GM23338 (cell line): ENCODE results near the gene MRPL37. TPM values are rescaled to one million over a fixed set of nuclear protein-coding genes. Genes with fewer than 3 reads are reported as not detected.

Experiments used
- ATAC-seq: fragments of 200-7000 bp; cut with Tn5 transposase; 3 replicates; pipeline ENCODE4 v1.9.1; 2020
- DNase-seq: peaks from one replicate; pipeline ENCODE4 v3.0.0-alpha.2; 2015; ENCODE audit warnings: low spot score
- H2AFZ ChIP-seq: fragments of 200-600 bp; sonication (generic); 2 replicates; pipeline ENCODE4 v1.8.0; 2016; ENCODE audit warnings: antibody characterized with exemption, mild to moderate bottlenecking, moderate library complexity
- H3F3A ChIP-seq: fragments of 200-600 bp; sonication (generic); replicated peaks from 2 replicates; pipeline ENCODE4 v1.8.0; 2017; ENCODE audit warnings: antibody characterized with exemption, mixed run types, low read depth
- H3K27ac ChIP-seq: fragments of 200-600 bp; sonication (generic); 2 replicates; pipeline ENCODE4 v1.6.1; 2016; ENCODE audit warnings: low read depth
- H3K27me3 ChIP-seq: fragments of 200-600 bp; sonication (generic); 2 replicates; pipeline ENCODE4 v1.8.0; 2016; ENCODE audit warnings: mild to moderate bottlenecking, mixed run types, moderate library complexity; ENCODE audit not compliant: insufficient read depth
- H3K36me3 ChIP-seq: fragments of 200-600 bp; sonication (generic); 2 replicates; pipeline ENCODE4 v1.8.0; 2016; ENCODE audit warnings: mild to moderate bottlenecking; ENCODE audit not compliant: insufficient read depth
- H3K4me1 ChIP-seq: fragments of 200-600 bp; sonication (generic); 2 replicates; pipeline ENCODE4 v1.8.0; 2016; ENCODE audit warnings: mild to moderate bottlenecking, moderate library complexity; ENCODE audit not compliant: insufficient read depth
- H3K4me2 ChIP-seq: fragments of 200-600 bp; sonication (generic); 2 replicates; pipeline ENCODE4 v1.7.1; 2017; ENCODE audit warnings: mixed run types
- H3K4me3 ChIP-seq: fragments of 200-600 bp; sonication (generic); 2 replicates; pipeline ENCODE4 v1.6.1; 2016; ENCODE audit warnings: mixed run types
- H3K79me2 ChIP-seq: fragments of 200-600 bp; sonication (generic); replicated peaks from 2 replicates; pipeline ENCODE4 v1.8.0; 2017; ENCODE audit warnings: mild to moderate bottlenecking; ENCODE audit not compliant: insufficient read depth
- H3K9me2 ChIP-seq: fragments of 200-600 bp; sonication (generic); 2 replicates; pipeline ENCODE4 v1.8.0; 2017; ENCODE audit not compliant: insufficient read depth
- H4K20me1 ChIP-seq: fragments of 200-600 bp; sonication (generic); replicated peaks from 2 replicates; pipeline ENCODE4 v1.8.0; 2017; ENCODE audit warnings: mild to moderate bottlenecking; ENCODE audit not compliant: insufficient read depth
- H3K27ac Mint-ChIP-seq: 2 replicates; pipeline ENCODE4 v1.8.0; 2020; ENCODE audit warnings: inconsistent platforms, mild to moderate bottlenecking, moderate library complexity, mixed read lengths
- H3K27me3 Mint-ChIP-seq: 3 replicates; pipeline ENCODE4 v1.8.0; 2022; ENCODE audit warnings: low read depth, mild to moderate bottlenecking, moderate library complexity, mixed read lengths, inconsistent platforms; ENCODE audit not compliant: insufficient read depth, poor library complexity
- H3K36me3 Mint-ChIP-seq: 3 replicates; pipeline ENCODE4 v1.8.0; 2021; ENCODE audit warnings: low read depth, mild to moderate bottlenecking, inconsistent platforms, moderate library complexity, mixed read lengths
- H3K4me1 Mint-ChIP-seq: 3 replicates; pipeline ENCODE4 v1.8.0; 2020; ENCODE audit warnings: mild to moderate bottlenecking, inconsistent platforms, mixed read lengths
- H3K4me3 Mint-ChIP-seq: 3 replicates; pipeline ENCODE4 v1.8.0; 2021; ENCODE audit warnings: moderate library complexity, mild to moderate bottlenecking, inconsistent platforms, mixed read lengths
- H3K9me3 Mint-ChIP-seq: 3 replicates; pipeline ENCODE4 v1.8.0; 2020; ENCODE audit warnings: moderate library complexity, mild to moderate bottlenecking, inconsistent platforms, mixed read lengths
- CREB1 ChIP-seq: fragments of 250-450 bp; sonication (Bioruptor Pico); IDR thresholded peaks from 2 replicates; pipeline ENCODE4 v1.5.0; 2020; ENCODE audit warnings: low read depth, mild to moderate bottlenecking, moderate library complexity
- EZH2 ChIP-seq: fragments of 200-600 bp; sonication (generic); IDR thresholded peaks from one replicate; pipeline ENCODE4 v1.8.0; 2017; ENCODE audit warnings: antibody characterized with exemption, mild to moderate bottlenecking, low read depth; ENCODE audit not compliant: unreplicated experiment
- NANOG ChIP-seq: IDR thresholded peaks from 2 replicates; pipeline ENCODE4 v1.6.1; 2016; ENCODE audit warnings: antibody characterized with exemption, borderline replicate concordance
- STAT1 ChIP-seq: IDR thresholded peaks from one replicate; pipeline ENCODE4 v1.6.1; 2016; ENCODE audit warnings: antibody characterized with exemption; ENCODE audit not compliant: unreplicated experiment
- ZNF331 ChIP-seq: fragments of 250-450 bp; sonication (Bioruptor Pico); IDR thresholded peaks from 2 replicates; pipeline ENCODE4 v1.5.0; 2020; ENCODE audit warnings: low read depth, mild to moderate bottlenecking, moderate library complexity
- polyA plus RNA-seq: library from polyadenylated mRNA; unstranded; fragments of >200 nt; fragmentation: Nextera tagmentation; extraction: Ambion mirVana; gene quantifications from 2 replicates; pipeline ENCODE4 v1.2.1, GENCODE V29; 2016
- total RNA-seq: library from RNA; depleted of rRNA; stranded (reverse); fragments of >200 nt; shearing (Covaris generic); gene quantifications from 2 replicates; pipeline ENCODE4 v1.2.3, GENCODE V29; 2014
- TF ChIP-seq, protein P1 (sequence below): fragments of 250-450 bp; sonication (Bioruptor Pico); IDR thresholded peaks from 2 replicates; pipeline ENCODE4 v1.5.0; 2020; ENCODE audit warnings: mild to moderate bottlenecking, moderate library complexity
- TF ChIP-seq, protein P2 (sequence below), 2 experiments: fragments of 200-600 bp in 1 of 2; sonication (generic) in 1 of 2; conservative IDR thresholded peaks; 2 replicates each; pipeline versions ENCODE4 v1.5.1 to v1.6.1; 2016 to 2017; ENCODE audit warnings: antibody characterized with exemption in 2 of 2, low read depth in 2 of 2, mild to moderate bottlenecking in 2 of 2, moderate library complexity in 1 of 2

The MRPL37 gene
- total and polyA plus RNA-seq, 2 experiments from 2014 or later = 130 to 155 TPM

DNA sequence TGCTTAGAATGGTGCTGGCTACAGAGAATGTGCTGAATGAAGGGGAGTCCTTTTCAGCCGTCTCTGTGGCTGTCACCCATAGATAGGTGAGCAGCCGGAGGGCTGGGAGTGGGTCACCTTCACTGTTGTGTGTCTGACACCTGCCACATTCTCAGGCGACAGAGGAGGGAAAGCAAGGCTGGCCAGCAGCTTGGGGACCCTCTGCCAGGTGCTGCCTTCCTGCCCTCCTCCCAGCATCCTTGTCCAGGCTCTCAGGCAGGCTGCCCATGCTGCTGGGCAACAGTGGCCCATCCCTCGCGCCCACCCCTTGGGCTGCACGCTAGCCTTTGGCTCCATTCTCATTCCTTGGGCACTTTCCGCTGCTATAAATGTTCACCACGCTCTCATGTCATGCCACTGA is 22.2 kb upstream of the MRPL37 start (continued):
- TF ChIP-seq, protein P1, sequence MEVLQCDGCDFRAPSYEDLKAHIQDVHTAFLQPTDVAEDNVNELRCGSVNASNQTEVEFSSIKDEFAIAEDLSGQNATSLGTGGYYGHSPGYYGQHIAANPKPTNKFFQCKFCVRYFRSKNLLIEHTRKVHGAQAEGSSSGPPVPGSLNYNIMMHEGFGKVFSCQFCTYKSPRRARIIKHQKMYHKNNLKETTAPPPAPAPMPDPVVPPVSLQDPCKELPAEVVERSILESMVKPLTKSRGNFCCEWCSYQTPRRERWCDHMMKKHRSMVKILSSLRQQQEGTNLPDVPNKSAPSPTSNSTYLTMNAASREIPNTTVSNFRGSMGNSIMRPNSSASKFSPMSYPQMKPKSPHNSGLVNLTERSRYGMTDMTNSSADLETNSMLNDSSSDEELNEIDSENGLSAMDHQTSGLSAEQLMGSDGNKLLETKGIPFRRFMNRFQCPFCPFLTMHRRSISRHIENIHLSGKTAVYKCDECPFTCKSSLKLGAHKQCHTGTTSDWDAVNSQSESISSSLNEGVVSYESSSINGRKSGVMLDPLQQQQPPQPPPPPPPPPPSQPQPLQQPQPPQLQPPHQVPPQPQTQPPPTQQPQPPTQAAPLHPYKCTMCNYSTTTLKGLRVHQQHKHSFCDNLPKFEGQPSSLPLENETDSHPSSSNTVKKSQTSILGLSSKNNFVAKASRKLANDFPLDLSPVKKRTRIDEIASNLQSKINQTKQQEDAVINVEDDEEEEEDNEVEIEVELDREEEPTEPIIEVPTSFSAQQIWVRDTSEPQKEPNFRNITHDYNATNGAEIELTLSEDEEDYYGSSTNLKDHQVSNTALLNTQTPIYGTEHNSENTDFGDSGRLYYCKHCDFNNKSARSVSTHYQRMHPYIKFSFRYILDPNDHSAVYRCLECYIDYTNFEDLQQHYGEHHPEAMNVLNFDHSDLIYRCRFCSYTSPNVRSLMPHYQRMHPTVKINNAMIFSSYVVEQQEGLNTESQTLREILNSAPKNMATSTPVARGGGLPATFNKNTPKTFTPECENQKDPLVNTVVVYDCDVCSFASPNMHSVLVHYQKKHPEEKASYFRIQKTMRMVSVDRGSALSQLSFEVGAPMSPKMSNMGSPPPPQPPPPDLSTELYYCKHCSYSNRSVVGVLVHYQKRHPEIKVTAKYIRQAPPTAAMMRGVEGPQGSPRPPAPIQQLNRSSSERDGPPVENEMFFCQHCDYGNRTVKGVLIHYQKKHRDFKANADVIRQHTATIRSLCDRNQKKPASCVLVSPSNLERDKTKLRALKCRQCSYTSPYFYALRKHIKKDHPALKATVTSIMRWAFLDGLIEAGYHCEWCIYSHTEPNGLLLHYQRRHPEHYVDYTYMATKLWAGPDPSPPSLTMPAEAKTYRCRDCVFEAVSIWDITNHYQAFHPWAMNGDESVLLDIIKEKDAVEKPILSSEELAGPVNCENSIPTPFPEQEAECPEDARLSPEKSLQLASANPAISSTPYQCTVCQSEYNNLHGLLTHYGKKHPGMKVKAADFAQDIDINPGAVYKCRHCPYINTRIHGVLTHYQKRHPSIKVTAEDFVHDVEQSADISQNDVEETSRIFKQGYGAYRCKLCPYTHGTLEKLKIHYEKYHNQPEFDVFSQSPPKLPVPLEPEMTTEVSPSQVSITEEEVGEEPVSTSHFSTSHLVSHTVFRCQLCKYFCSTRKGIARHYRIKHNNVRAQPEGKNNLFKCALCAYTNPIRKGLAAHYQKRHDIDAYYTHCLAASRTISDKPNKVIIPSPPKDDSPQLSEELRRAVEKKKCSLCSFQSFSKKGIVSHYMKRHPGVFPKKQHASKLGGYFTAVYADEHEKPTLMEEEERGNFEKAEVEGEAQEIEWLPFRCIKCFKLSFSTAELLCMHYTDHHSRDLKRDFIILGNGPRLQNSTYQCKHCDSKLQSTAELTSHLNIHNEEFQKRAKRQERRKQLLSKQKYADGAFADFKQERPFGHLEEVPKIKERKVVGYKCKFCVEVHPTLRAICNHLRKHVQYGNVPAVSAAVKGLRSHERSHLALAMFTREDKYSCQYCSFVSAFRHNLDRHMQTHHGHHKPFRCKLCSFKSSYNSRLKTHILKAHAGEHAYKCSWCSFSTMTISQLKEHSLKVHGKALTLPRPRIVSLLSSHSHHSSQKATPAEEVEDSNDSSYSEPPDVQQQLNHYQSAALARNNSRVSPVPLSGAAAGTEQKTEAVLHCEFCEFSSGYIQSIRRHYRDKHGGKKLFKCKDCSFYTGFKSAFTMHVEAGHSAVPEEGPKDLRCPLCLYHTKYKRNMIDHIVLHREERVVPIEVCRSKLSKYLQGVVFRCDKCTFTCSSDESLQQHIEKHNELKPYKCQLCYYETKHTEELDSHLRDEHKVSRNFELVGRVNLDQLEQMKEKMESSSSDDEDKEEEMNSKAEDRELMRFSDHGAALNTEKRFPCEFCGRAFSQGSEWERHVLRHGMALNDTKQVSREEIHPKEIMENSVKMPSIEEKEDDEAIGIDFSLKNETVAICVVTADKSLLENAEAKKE (CRISPR knock-in tag) = no peak
- TF ChIP-seq ZNF331 (CRISPR knock-in tag) = no peak
- TF ChIP-seq STAT1 = no peak
- TF ChIP-seq, protein P2, sequence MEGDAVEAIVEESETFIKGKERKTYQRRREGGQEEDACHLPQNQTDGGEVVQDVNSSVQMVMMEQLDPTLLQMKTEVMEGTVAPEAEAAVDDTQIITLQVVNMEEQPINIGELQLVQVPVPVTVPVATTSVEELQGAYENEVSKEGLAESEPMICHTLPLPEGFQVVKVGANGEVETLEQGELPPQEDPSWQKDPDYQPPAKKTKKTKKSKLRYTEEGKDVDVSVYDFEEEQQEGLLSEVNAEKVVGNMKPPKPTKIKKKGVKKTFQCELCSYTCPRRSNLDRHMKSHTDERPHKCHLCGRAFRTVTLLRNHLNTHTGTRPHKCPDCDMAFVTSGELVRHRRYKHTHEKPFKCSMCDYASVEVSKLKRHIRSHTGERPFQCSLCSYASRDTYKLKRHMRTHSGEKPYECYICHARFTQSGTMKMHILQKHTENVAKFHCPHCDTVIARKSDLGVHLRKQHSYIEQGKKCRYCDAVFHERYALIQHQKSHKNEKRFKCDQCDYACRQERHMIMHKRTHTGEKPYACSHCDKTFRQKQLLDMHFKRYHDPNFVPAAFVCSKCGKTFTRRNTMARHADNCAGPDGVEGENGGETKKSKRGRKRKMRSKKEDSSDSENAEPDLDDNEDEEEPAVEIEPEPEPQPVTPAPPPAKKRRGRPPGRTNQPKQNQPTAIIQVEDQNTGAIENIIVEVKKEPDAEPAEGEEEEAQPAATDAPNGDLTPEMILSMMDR (conservative IDR thresholded peaks at IDR 0.05; ENCODE audit: low read depth in 2 of 2) = no peak

DNA sequence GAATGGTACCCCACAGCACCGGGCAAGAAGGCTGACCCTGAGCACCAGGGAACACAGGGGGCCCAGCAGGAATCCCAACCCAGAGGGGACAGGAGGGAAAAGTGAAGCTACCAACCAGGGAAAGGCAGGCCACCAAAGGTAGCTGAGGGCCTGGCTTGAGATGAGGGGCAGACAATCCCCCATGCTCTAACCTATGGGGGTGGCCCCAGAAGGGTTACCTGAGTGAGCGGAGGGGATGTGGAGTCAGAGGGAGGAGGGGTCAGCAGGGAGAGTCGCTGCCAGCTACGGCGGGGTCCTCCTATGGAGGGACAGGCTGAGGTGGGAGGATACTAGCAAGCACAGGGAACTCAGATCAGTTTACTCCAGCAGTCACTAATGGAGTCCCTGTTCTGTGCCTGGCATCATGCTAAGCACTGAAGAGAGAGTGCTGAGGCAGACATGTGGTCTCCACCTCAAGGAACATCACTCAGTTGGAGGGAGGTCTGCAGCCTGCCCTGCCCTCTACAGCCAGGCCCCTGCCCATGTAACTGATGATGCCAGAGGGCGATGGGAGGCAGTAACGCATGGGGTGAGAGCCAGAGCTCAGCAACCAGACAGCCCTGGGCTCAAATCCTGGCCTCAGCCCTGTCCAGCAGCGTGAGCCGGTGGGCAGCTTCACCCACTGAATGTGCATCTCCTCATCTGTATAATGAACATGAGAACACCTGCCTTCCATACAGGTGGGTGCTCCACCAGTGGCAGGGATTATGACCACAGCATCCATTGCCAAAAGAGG is 21.5 kb upstream of the MRPL37 start:
- Histone ChIP-seq H3K4me3 (no peak overlapping the region), H3K4me2 (no peak overlapping the region), H3K27me3 (no peaks in the 10 kb centered on the region), H3K9me2 (no peaks in the 10 kb centered on the region), H3F3A (no peaks in the 10 kb centered on the region), H3K27ac (no peak overlapping the region), H2AFZ (no peak overlapping the region), H4K20me1 (no peaks in the 10 kb centered on the region), H3K4me1 (no peaks in the 10 kb centered on the region), H3K79me2 (no peaks in the 10 kb centered on the region), H3K36me3 (no peaks in the 10 kb centered on the region)
- no peak overlapping the region for H3K4me3 Mint-ChIP-seq
- DNase-seq (no peak), ATAC-seq (no peak)
- no peaks in the 10 kb centered on the region for H3K9me3 Mint-ChIP-seq
- peaks cover 3% of the 10 kb centered on the region; the same call in 2 of the 3 replicates for H3K4me1 Mint-ChIP-seq
- H3K36me3 Mint-ChIP-seq = peaks cover 7% of the 10 kb centered on the region; the same call in 2 of the 3 replicates
- no peak overlapping the region for H3K27ac Mint-ChIP-seq
- peaks cover 4% of the 10 kb centered on the region for H3K27me3 Mint-ChIP-seq
- TF ChIP-seq, protein P1 (CRISPR knock-in tag) = no peak
- TF ChIP-seq EZH2 = no peak
- TF ChIP-seq NANOG = no peak
- no peak for TF ChIP-seq CREB1 (CRISPR knock-in tag)
